GM23248 (cell line): Measurements from ENCODE around the gene GNG3.

Experiments
- EZH2 ChIP-seq: fragments of 200-600 bp; sonication (generic); IDR thresholded peaks from 2 replicates; pipeline ENCODE4 v1.6.1; 2018; ENCODE audit warnings: antibody characterized with exemption, mild to moderate bottlenecking; ENCODE audit not compliant: insufficient read depth, poor library complexity, severe bottlenecking
- EZH2phosphoT487 ChIP-seq: fragments of 200-600 bp; sonication (generic); IDR thresholded peaks from 2 replicates; pipeline ENCODE4 v1.6.1; 2018; ENCODE audit warnings: antibody characterized with exemption, moderate library complexity, mild to moderate bottlenecking, low read depth; ENCODE audit not compliant: insufficient read depth

DNA sequence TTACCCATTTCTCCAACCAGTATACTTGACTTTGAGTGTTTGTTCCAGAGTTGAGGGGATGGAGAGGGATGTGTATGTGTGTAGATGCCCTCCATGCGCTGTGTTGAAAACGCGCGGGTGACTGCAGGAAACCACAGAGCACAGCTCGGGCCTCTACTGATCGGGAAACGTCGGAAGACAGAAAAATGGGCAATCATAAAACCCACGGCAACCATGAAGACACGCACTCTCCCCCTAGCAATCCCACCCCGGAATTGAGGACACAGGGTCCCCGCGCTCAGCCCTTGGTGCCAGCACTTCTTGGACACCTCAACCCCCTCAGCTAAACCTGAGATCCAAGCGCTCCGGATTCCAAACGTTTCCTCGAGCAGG is 36.3 kb upstream of the GNG3 start:
- TF ChIP-seq EZH2 (no peak), EZH2phosphoT487 (no peak)
